GM19351 (cell line): ENCODE data around the gene TRIM56.
"Not testable (repeated sequence)": the region's sequence is repeated elsewhere in the genome, so short reads cannot be mapped to it uniquely, and the experiment has no call there.

Experiments used
- ATAC-seq: cut with Tn5 transposase; IDR thresholded peaks from one replicate; pipeline ENCODE4 v1.9.1; 2021; ENCODE audit warnings: mild to moderate bottlenecking, moderate library complexity; ENCODE audit not compliant: unreplicated experiment

TRIM56 gene

GRCh38 chr7:101085162-101085964, at the start of gene TRIM56:
Gene TRIM56 (plus strand): TSS chr7:101085481. CDS start chr7:101087313, 1,832 bp downstream.
- ATAC-seq = peak; percentile 95

GRCh38 chr7:101035941-101036340, 49.3 kb upstream of the TRIM56 start:
- ATAC-seq = no peak

GRCh38 chr7:101041283-101041682, 44.0 kb upstream of the TRIM56 start:
- not testable (repeated sequence) for ATAC-seq

GRCh38 chr7:101058355-101058754, 26.9 kb upstream of the TRIM56 start:
- ATAC-seq = no peak

GRCh38 chr7:101059620-101059942, 25.7 kb upstream of the TRIM56 start:
- no peak for ATAC-seq

- no peak for ATAC-seq
Observed at GRCh38 chr7:101060992-101061391, 24.3 kb upstream of the TRIM56 start.

GRCh38 chr7:101064176-101064550, 21.1 kb upstream of the TRIM56 start:
- not testable (repeated sequence) for ATAC-seq

GRCh38 chr7:101065162-101065561, 20.1 kb upstream of the TRIM56 start:
- not testable (repeated sequence) for ATAC-seq

GRCh38 chr7:101066141-101066832, 19.0 kb upstream of the TRIM56 start:
- ATAC-seq = no peak

- ATAC-seq = no peak
Observed at GRCh38 chr7:101066833-101067177, 18.5 kb upstream of the TRIM56 start.

GRCh38 chr7:101068401-101068800, 16.9 kb upstream of the TRIM56 start:
- no peak for ATAC-seq

- ATAC-seq = not testable (repeated sequence)
Observed at GRCh38 chr7:101071362-101072104, 13.7 kb upstream of the TRIM56 start.

- no peak for ATAC-seq
Observed at GRCh38 chr7:101075646-101076045, 9.6 kb upstream of the TRIM56 start.

GRCh38 chr7:101076183-101076582, 9.1 kb upstream of the TRIM56 start:
- ATAC-seq = not testable (repeated sequence)

GRCh38 chr7:101077303-101078086, 7.8 kb upstream of the TRIM56 start:
- ATAC-seq = peak; percentile 73

- no peak for ATAC-seq
Observed at GRCh38 chr7:101081432-101081831, 3.8 kb upstream of the TRIM56 start.

GRCh38 chr7:101084865-101085161, 468 bp upstream of the TRIM56 start:
- no peak for ATAC-seq

- no peak for ATAC-seq
Observed at GRCh38 chr7:101087334-101088068, 2.2 kb downstream of the TRIM56 start.

- no peak for ATAC-seq
Observed at GRCh38 chr7:101088069-101088425, 2.8 kb downstream of the TRIM56 start.

GRCh38 chr7:101088858-101089529, 3.7 kb downstream of the TRIM56 start:
- ATAC-seq = no peak
